KOPT-K1 (cell line): ENCODE measurements around the gene SHROOM2.

Experiments used
- H3K27ac ChIP-seq: fragments of 200-600 bp; sonication (generic); 2 replicates; pipeline ENCODE4 v1.5.1; 2016; ENCODE audit warnings: antibody characterized with exemption, mild to moderate bottlenecking, low read depth, low read length; ENCODE audit not compliant: poor library complexity, severe bottlenecking
- H3K36me3 ChIP-seq: fragments of 200-600 bp; sonication (generic); 2 replicates; pipeline ENCODE4 v1.5.1; 2017; ENCODE audit warnings: antibody characterized with exemption, mild to moderate bottlenecking, low read length, moderate library complexity; ENCODE audit not compliant: insufficient read depth
- H3K9me3 ChIP-seq: fragments of 200-600 bp; sonication (generic); 2 replicates; pipeline ENCODE4 v1.5.1; 2017; ENCODE audit warnings: antibody characterized with exemption, low read length, mild to moderate bottlenecking; ENCODE audit not compliant: insufficient read depth, poor library complexity, severe bottlenecking

The SHROOM2 gene

DNA sequence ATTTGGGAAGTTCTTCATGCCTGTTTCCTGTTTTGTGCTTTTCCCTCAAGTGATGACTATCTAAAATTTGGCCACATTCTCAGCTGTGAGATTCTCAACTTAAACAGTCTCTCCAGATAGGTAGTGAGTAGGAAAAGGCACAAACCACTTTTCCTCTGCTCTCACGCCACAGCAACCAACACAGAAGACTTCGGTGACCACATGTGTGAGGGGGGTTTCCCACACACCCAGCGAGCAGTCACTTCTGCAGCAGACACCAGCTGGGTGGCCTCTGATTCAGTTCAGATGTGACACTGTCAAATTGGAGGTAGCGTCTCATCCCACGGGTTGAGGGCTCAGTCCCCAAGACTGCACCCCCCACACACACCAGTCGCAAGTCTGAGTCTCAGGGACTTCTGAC is 155.9 kb downstream of the SHROOM2 start:
- Histone ChIP-seq H3K27ac (no peak overlapping the region), H3K9me3 (no peaks in the 10 kb centered on the region), H3K36me3 (no peaks in the 10 kb centered on the region)

DNA sequence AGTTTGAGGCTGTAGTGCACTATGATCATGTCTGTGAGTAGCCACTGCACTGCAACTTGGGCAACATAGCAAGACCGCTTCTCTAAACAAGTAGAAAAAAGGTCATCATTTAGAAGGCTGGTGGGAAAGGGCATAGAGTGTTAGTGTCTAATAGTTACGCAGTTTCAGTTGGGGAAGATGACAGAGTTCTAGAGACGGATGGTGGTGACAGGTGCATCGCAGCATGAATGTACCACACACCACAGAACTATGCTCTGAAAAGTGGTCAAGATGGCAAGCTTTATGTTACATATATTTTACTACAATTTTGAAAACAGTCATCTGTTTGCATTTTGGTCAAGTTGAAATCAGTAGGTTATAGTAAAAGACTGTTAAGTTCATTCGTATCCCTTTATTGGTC is 157.2 kb downstream of the SHROOM2 start:
- Histone ChIP-seq H3K27ac (no peak overlapping the region), H3K36me3 (no peaks in the 10 kb centered on the region), H3K9me3 (no peaks in the 10 kb centered on the region)

DNA sequence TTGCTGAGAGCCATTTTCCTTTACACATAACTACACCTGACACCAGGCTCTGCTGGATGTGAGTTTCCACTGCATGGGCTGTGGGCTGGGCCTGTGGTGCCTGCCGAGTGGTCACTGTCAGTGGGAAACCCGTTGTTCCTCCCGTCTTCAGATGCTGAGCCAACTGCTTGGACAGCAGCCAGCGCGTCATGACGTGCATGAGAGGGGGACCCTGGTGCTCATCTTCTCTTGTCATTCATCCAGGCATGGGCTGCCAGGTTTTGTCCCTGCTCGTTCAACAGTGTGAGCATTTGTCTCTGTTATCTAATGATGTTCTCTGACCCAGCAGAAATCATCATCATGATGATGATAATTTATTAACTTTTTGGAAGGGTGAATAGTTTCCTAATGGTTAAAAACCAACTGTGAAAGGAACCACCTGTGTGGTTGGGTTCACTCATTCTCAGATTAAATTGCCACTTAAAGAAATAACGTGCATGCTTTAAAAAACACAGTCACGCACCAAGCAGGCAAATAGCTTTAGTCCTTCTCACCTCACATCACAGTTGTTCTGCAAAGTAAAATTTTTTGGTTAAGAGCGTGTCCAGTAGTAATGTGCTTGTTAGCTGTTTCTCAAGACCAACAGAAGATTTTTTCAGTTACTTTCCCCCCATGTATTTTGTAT is 161.0 kb downstream of the SHROOM2 start:
- Histone ChIP-seq H3K36me3 (no peaks in the 10 kb centered on the region), H3K27ac (no peak overlapping the region), H3K9me3 (no peaks in the 10 kb centered on the region)

DNA sequence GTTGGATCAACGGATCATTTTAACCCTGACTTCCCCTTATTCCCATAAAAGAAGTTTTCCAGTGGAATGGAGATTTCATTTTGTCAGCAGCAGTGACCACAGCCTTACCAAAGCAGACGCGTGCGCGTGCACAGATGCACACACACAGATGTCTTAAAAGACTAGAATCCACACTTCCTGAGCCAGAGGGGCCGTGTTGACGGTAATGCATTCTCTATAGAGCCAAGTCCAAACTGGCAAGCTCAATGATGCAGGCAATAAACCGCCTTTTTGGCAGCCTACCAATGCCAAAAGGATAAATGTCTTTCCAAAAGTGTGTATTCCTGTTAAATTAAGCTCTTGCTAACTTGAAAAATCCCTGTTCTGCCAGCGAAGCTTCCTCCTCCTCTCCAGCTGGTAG is 162.2 kb downstream of the SHROOM2 start:
- H3K9me3 ChIP-seq: peaks cover 6% of the 10 kb centered on the region
- H3K36me3 ChIP-seq: no peaks in the 10 kb centered on the region
- no peak overlapping the region for H3K27ac ChIP-seq

DNA sequence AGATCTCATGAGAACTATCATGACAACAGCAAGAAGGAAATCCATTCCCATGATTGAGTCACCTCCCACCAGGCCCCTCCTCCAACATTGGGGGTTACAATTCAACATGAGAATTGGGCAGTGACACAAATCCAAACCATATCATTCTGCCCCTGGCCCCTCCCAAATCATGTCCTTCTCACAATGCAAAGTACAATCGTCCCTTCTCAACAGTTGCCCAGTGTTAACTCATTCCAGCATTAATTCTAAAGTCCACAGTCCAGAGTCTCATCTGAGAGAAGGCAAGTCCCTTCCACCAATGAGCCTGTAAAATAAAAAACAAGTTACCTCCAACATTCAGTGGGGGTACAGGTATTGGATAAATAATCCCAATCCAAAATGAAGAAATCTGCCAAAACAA is 166.1 kb downstream of the SHROOM2 start:
- H3K27ac ChIP-seq: no peak overlapping the region
- H3K36me3 ChIP-seq: no peaks in the 10 kb centered on the region
- peaks cover 6% of the 10 kb centered on the region for H3K9me3 ChIP-seq

DNA sequence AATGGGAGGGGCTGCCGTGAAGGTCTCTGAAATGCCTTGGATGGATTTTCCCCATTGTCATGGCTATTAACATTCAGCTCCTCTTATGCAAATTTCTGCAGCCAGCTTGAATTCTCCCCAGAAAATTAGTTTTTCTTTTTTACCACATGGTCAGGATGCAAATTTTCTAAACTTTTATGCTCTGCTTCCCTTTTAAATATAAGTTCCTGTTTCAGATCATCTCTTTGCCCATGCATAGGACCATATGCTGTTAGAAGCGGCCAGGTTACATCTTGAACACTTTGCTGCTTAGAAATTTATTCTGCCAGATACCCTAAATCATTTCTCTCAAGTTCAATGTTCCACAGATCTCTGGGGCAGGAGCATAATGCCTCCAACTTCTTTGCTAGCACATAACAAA is 167.2 kb downstream of the SHROOM2 start:
- Histone ChIP-seq H3K9me3 (peaks cover 6% of the 10 kb centered on the region), H3K27ac (no peak overlapping the region), H3K36me3 (no peaks in the 10 kb centered on the region)

DNA sequence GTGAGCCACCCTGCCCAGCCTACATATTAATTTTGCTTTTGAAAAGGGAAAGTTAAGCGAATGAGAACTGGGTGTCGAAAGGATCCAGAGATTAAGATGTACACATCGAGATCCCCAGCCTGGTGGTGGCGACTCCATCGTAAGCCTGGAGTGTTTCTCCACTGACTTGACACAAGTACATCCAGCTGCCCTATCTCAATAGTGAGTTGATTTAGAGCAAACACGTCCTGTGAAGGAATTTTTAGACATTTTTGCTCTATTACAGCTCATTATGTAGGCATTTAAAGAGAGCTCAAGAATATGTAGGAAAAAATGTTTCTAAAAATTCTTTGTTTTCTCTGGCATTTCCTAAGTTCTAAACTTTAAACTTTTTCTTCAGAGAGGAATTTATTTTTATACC is 169.3 kb downstream of the SHROOM2 start:
- H3K9me3 ChIP-seq: peaks cover 6% of the 10 kb centered on the region
- no peaks in the 10 kb centered on the region for H3K36me3 ChIP-seq
- H3K27ac ChIP-seq: no peak overlapping the region

DNA sequence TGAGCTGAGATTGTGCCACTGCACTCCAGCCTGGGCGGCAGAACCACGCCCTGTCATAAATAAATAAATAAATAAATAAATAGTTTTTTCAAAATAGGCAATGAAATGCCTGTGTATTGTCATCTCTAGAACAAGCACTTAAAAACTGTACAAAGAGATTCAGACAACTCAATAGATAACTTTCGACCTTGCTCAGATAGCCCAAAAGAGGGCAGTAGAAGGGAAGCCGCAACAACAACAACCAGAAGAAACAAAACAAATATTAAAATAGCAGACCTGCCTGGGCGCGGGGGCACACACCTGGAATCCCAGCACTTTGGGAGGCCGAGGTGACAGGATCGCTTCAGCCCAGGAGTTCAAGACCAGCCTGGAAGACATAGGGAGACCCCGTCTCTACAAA is 171.5 kb downstream of the SHROOM2 start:
- Histone ChIP-seq H3K27ac (no peak overlapping the region), H3K36me3 (no peaks in the 10 kb centered on the region), H3K9me3 (peaks cover 5% of the 10 kb centered on the region)

DNA sequence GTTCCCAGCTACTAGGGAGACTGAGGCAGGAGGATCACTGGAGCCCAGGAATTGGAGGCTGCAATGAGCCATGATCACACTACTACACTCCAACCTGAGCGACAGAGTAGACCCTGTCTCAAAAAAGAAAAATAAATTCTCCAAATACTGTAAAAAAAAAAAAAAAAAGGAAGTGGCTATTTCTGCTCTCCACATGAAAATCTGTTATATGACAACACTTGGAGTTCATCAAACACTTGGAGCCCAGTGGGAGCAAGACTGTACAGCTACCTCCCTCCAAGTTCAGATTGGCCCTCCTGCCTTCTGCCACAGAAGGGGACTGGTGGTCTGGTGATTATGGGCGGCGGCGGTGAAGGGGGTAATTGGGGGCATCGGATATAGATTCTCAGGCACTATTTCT is 172.0 kb downstream of the SHROOM2 start:
- no peaks in the 10 kb centered on the region for H3K36me3 ChIP-seq
- peaks cover under 1% of the 10 kb centered on the region for H3K9me3 ChIP-seq
- H3K27ac ChIP-seq: no peak overlapping the region

DNA sequence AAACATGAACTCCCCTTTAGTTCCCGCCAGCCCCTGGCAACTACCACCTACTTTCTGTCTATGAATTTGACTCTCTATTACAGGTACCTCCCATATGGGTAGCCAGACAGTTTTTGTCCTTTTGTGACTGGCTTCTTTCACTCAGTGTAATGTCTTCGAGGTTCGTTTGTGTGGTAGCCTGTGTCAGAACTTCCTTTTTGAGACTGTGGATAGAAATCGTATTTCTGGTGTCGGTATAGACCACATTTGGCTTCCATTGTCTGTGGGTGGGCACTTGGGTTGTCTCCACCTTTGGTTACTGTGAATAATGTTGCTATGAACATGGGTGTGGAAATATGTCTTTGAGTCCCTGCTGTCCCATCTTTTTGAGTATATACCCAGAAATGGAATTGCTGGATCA is 175.5 kb downstream of the SHROOM2 start:
- Histone ChIP-seq H3K27ac (no peak overlapping the region), H3K9me3 (no peaks in the 10 kb centered on the region), H3K36me3 (no peaks in the 10 kb centered on the region)

DNA sequence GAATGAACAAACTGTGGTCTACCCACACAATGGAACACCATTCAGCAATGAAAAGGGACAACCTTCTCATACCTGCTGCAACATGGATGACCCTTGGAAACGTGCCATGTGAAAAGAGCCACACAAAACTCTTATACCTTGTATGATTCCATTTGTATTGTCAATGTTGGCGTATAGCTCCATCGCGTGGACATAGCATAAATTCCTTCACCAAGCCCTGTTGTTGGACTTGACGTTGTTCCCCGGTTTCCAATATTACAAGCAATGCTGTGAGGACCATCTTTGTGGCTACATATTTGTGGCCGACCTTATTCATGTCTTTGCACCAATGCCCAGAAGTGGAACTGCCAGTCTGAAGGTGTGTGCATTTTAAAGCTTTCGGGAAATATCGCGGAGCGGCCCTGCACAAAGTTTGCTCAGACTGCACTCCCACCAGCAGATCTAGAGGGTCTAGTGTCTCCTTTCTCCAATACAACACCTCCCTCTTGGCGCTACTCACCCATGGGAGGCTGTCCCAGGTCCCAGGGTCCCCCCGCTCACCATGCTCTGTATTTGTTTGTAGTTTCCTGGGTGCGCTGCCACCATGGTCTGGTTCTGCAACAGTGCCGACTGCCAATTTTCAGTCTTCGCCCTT is 180.7 kb downstream of the SHROOM2 start, which contains the start of gene CLDN34:
CLDN34 (plus strand) TSS at position 584 of the 634 bp plus-strand sequence; CDS start at position 584, 0 bp downstream.
- Histone ChIP-seq H3K9me3 (no peaks in the 10 kb centered on the region), H3K36me3 (no peaks in the 10 kb centered on the region)

DNA sequence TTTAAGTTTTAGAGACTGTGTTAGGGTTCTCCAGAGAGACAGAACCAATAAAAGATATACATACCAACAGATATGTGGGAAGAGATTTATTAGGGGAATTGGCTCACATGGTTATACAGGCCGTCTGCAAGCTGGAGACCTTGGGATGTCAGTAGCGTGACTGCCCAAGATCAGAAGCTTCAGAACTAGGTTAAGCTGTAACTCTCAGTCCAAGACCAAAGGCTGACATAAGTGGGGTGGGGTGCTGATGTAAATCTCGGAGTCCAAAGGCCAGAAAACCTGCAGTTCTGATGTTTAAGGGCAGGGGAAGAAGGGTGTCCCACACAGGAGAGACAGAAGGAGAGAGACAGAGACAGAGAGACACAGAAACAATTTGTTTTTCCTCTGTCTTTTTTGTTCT is 191.4 kb downstream of the SHROOM2 start:
- Histone ChIP-seq H3K9me3 (peaks cover 5% of the 10 kb centered on the region), H3K27ac (no peak overlapping the region), H3K36me3 (no peaks in the 10 kb centered on the region)

More for the DNA sequence above, 180.7 kb downstream of the SHROOM2 start, which contains the start of gene CLDN34:
- H3K27ac ChIP-seq: no peak within 1 kb of the TSS

DNA sequence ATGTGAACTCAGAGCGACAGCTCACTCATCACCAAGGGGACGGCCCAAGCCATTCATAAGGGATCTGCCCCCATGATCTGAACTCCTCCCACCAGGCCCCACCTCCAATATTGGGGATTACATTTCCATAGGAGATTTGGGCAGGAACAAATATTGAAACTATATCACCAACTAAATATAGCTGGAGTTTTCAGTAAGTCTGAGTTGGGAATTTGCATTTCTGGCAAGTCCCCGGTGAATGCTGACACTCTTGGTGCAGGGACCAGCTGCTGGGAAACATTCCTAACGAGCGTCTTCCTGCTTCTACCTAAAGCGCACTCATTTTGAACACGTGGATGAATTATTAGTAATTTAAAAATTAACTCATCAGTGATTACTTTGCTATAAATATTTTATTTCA is 194.2 kb downstream of the SHROOM2 start:
- no peaks in the 10 kb centered on the region for H3K9me3 ChIP-seq
- H3K36me3 ChIP-seq: no peaks in the 10 kb centered on the region
- no peak overlapping the region for H3K27ac ChIP-seq

DNA sequence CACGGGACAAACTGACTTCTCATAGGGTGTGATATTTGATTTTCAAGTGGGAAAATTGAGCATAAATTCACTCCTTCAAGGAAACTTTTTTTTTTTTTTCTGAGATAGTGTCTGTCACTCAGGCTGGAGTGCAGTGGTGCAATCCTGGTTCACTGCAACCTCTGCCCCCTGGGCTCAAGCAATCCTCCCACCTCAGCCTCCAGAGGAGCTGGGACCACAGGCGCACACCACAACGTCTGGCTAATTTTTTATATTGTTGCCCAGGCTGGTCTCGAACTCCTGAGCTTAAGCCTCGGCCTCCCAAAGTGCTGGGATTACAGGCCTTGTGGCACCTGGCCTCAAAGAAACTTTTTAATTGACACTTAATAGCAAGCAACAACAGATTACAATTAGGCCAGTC is 194.7 kb downstream of the SHROOM2 start:
- no peaks in the 10 kb centered on the region for H3K36me3 ChIP-seq
- no peak overlapping the region for H3K27ac ChIP-seq
- H3K9me3 ChIP-seq: no peaks in the 10 kb centered on the region

DNA sequence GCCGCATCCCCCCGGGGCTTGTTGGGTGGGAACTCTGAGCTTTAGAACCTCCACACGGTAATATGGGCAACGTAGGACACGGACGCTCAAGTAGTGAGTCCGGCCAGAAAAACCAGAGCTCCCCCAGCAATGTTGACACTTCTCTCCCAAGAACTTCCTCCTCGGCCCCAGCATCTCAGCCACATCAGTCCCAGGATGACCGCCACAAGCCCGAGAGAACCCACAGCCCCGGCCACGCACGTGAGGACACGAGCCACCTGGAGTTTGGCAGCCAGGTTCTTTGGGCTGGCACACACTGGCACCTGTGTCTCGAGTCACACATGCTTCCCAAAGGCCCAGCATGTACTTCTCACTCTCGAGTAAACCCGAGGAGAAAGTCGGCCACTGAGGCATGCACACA is 197.2 kb downstream of the SHROOM2 start:
- Histone ChIP-seq H3K36me3 (no peaks in the 10 kb centered on the region), H3K9me3 (no peaks in the 10 kb centered on the region), H3K27ac (no peak overlapping the region)

DNA sequence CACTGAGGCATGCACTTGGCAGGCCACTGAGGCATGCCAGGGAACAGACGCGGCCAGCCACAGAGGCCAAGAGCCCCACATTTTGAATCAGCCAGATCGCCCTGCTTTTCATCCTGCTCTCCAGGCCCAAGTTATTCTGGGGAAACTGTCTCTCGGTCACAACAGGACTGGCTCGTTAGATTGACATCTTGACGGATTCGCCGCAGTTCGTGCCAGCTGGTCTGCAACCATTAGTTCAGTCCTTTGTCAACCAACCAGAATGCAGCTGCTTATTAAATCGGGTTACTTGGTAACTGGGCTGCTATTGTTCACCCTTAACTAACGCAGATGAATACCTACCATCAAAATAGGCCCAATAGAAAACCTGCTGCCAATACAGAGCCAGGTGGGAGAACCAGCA is 197.6 kb downstream of the SHROOM2 start:
- H3K27ac ChIP-seq: no peak overlapping the region
- no peaks in the 10 kb centered on the region for H3K9me3 ChIP-seq
- no peaks in the 10 kb centered on the region for H3K36me3 ChIP-seq
